GM23338 (cell line): ENCODE data around the gene TMEM52. TPM values are rescaled to one million over a fixed set of nuclear protein-coding genes. Genes with fewer than 3 reads are reported as not detected.

Experiments used
- polyA plus RNA-seq: library from polyadenylated mRNA; unstranded; fragments of >200 nt; fragmentation: Nextera tagmentation; extraction: Ambion mirVana; gene quantifications from 2 replicates; pipeline ENCODE4 v1.2.1, GENCODE V29; 2016
- total RNA-seq: library from RNA; depleted of rRNA; stranded (reverse); fragments of >200 nt; shearing (Covaris generic); gene quantifications from 2 replicates; pipeline ENCODE4 v1.2.3, GENCODE V29; 2014; rRNA removed

The TMEM52 gene
- total and polyA plus RNA-seq, 2 experiments from 2014 or later, result 19.5 to 25.0 TPM

Other genes with a start within 250 kb of the TMEM52 start
- gene SLC35E2B, start 226.5 kb downstream of the TMEM52 start, total RNA-seq, result 53.4 and 63.0 TPM in 2 replicates
- gene SLC35E2B, start 226.5 kb downstream of the TMEM52 start, polyA plus RNA-seq, result 16.8 and 17.6 TPM in 2 replicates
- gene CDK11A, start 194.9 kb downstream of the TMEM52 start, total RNA-seq, result 19.6 and 22.8 TPM in 2 replicates
- 72.6 and 76.1 TPM in 2 replicates for gene CDK11A, start 194.9 kb downstream of the TMEM52 start, polyA plus RNA-seq
- 62.8 and 73.2 TPM in 2 replicates for gene NADK, start 140.8 kb downstream of the TMEM52 start, total RNA-seq
- 45.3 and 47.2 TPM in 2 replicates for gene NADK, start 140.8 kb downstream of the TMEM52 start, polyA plus RNA-seq
- gene GNB1, start 28.2 kb downstream of the TMEM52 start, total RNA-seq, result 138 and 147 TPM in 2 replicates
- gene GNB1, start 28.2 kb downstream of the TMEM52 start, polyA plus RNA-seq, result 65.4 and 78.6 TPM in 2 replicates
- 0.82 and 0.87 TPM in 2 replicates for gene CALML6, start 4.0 kb downstream of the TMEM52 start, total RNA-seq
- 0.42 TPM in 1 of 2 replicates, not detected in the other for gene CALML6, start 4.0 kb downstream of the TMEM52 start, polyA plus RNA-seq
- gene CFAP74, start 84.5 kb upstream of the TMEM52 start, total RNA-seq, result 0.16 TPM in 1 of 2 replicates, not detected in the other
- gene CFAP74, start 84.5 kb upstream of the TMEM52 start, polyA plus RNA-seq, result 0.21 and 0.24 TPM in 2 replicates
- 2.8 and 5.1 TPM in 2 replicates for gene GABRD, start 100.1 kb upstream of the TMEM52 start, total RNA-seq
- 1.7 and 2.1 TPM in 2 replicates for gene GABRD, start 100.1 kb upstream of the TMEM52 start, polyA plus RNA-seq
- 36.9 and 42.3 TPM in 2 replicates for gene PRKCZ, start 131.1 kb upstream of the TMEM52 start, total RNA-seq
- gene PRKCZ, start 131.1 kb upstream of the TMEM52 start, polyA plus RNA-seq, result 22.5 and 26.2 TPM in 2 replicates